Measurements from ENCODE around the gene CCL24.

DNA sequence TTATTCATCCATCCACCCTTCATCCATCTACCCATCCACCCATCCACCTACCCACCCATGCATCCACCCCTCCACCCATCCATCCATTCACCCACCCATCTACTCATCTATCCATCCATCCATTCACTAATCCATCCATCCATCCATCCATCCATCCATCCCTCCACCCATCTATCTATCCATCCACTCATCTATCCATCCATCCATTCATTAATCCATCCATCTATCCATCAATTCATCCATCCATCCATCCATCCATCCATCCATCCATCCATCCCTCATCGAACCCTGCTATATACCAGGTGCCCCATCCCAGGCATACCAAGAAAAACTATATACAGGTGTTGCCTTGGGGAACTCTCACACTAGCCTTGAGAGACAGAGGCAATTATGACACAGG is 7.1 kb upstream of the CCL24 start:
- TF ChIP-seq CTCF (IDR thresholded peaks at IDR 0.05 in 8 of 11, conservative IDR thresholded peaks at IDR 0.05 in 3 of 11) (no peak), POLR2AphosphoS5 (IDR thresholded peaks at IDR 0.05) (no peak), POLR2A (IDR thresholded peaks at IDR 0.05) (no peak)

Data from spleen (tissue), 7 donors.